Measurements from ENCODE around the gene NOS1AP. TPM values are rescaled to one million over a fixed set of nuclear protein-coding genes. Genes with fewer than 3 reads are reported as not detected.

NOS1AP gene
- total RNA-seq, 3 donors from 2014 or later: 11.8 to 17.4 (median 14.3) TPM

GRCh38 chr1:162023547-162024501, 45.7 kb upstream of the NOS1AP start, which contains the start of gene OLFML2B:
Gene OLFML2B, minus strand, starts transcription at chr1:162023869. Its CDS starts 439 bp downstream, at chr1:162023430.
- H3K4me1 ChIP-seq (ENCODE audit: low read depth): no peaks in the 10 kb centered on the region
- H3K36me3 ChIP-seq (ENCODE audit: low read depth): no peaks in the 10 kb centered on the region
- H3K4me3 ChIP-seq: no peak within 1 kb of the TSS
- no peaks in the 10 kb centered on the region for H3K9me3 ChIP-seq
- DNase-seq (peak; percentile 65 to 75 (median 70)), ATAC-seq (peak; percentile 91)
- intact Hi-C loops (cut with DNase I, micrococcal nuclease): loop anchor here in 1 of 2 donors (5.0 to 10.0 kb wide), 2 partner anchors 49 to 232 kb away; no protein-coding TSS in a partner anchor
- no peak for TF ChIP-seq CTCF (IDR thresholded peaks at IDR 0.05)

GRCh38 chr1:162025541-162025940, 44.0 kb upstream of the NOS1AP start:
- intact Hi-C loops (cut with DNase I, micrococcal nuclease): loop anchor here in 1 of 2 donors (10.0 kb wide), 1 partner anchor 51 kb away; no protein-coding TSS in a partner anchor

GRCh38 chr1:162026881-162027280, 42.6 kb upstream of the NOS1AP start:
- H3K4me3 ChIP-seq: no peak overlapping the region
- TF ChIP-seq CTCF (IDR thresholded peaks at IDR 0.05): no peak
- DNase-seq: no peak
- intact Hi-C loops (cut with DNase I, micrococcal nuclease): loop anchor here in 1 of 2 donors (10.0 kb wide), 1 partner anchor 52 kb away; no protein-coding TSS in a partner anchor
- no peak for ATAC-seq
- no peaks in the 10 kb centered on the region for H3K4me1 ChIP-seq (ENCODE audit: low read depth)
- no peaks in the 10 kb centered on the region for H3K9me3 ChIP-seq
- H3K36me3 ChIP-seq (ENCODE audit: low read depth): no peaks in the 10 kb centered on the region

More at GRCh38 chr1:162025541-162025940, 44.0 kb upstream of the NOS1AP start:
- ATAC-seq (no peak), DNase-seq (no peak)
- H3K36me3 ChIP-seq (ENCODE audit: low read depth): no peaks in the 10 kb centered on the region
- TF ChIP-seq CTCF (IDR thresholded peaks at IDR 0.05): no peak
- no peaks in the 10 kb centered on the region for H3K4me1 ChIP-seq (ENCODE audit: low read depth)
- no peaks in the 10 kb centered on the region for H3K9me3 ChIP-seq
- no peak overlapping the region for H3K4me3 ChIP-seq

GRCh38 chr1:162028726-162029125, 40.8 kb upstream of the NOS1AP start:
- Histone ChIP-seq H3K36me3 (ENCODE audit: low read depth) (no peaks in the 10 kb centered on the region), H3K9me3 (no peaks in the 10 kb centered on the region), H3K4me3 (no peak overlapping the region), H3K4me1 (ENCODE audit: low read depth) (no peaks in the 10 kb centered on the region)
- DNase-seq (no peak), ATAC-seq (peak; percentile 37)
- no peak for TF ChIP-seq CTCF (IDR thresholded peaks at IDR 0.05)
- intact Hi-C loops (cut with DNase I, micrococcal nuclease): loop anchor here in 1 of 2 donors (10.0 kb wide), 1 partner anchor 54 kb away; no protein-coding TSS in a partner anchor

- ATAC-seq: no peak
- Histone ChIP-seq H3K36me3 (ENCODE audit: low read depth) (no peaks in the 10 kb centered on the region), H3K4me1 (ENCODE audit: low read depth) (no peaks in the 10 kb centered on the region), H3K4me3 (no peak overlapping the region), H3K9me3 (no peaks in the 10 kb centered on the region)
- TF ChIP-seq CTCF (IDR thresholded peaks at IDR 0.05): no peak
- intact Hi-C loops (cut with DNase I, micrococcal nuclease): loop anchor here in 1 of 2 donors (10.0 kb wide), 1 partner anchor 54 kb away; no protein-coding TSS in a partner anchor
- DNase-seq: peak in 1 of 3 donors; percentile 21
Measured at GRCh38 chr1:162029157-162029556, 40.3 kb upstream of the NOS1AP start.

Measured in mucosa of descending colon (tissue), 3 donors.